HCT116 (cell line): ENCODE results near the gene MYO3B. TPM values are rescaled to one million over a fixed set of nuclear protein-coding genes. Genes with fewer than 3 reads are reported as not detected.
"Not testable (repeated sequence)": the region's sequence is repeated elsewhere in the genome, so short reads cannot be mapped to it uniquely, and the experiment has no call there.

Experiments
- ATAC-seq: fragments of 200-7000 bp; cut with Tn5 transposase; 2 replicates; pipeline ENCODE4 v1.9.1; 2020; ENCODE audit warnings: mild to moderate bottlenecking, moderate library complexity
- BruUV-seq: library from RNA; stranded (reverse); fragments of 400-500 nt; replicated peaks from 2 replicates; lab custom pipeline; 2021; lab: Mats Ljungman, UMichigan
- CTCF ChIA-PET: fragments of 300-600 bp; sonication (Branson Sonifier 250); formaldehyde crosslinking; loops from one replicate; lab custom pipeline; 2021; ENCODE audit warnings: antibody characterized with exemption; lab: Charles Lee
- POLR2A ChIA-PET: fragments of 300-600, 350-600 bp; sonication (Branson Sonifier 250); formaldehyde crosslinking; loops from one replicate; lab custom pipeline; 2021; ENCODE audit warnings: antibody characterized with exemption; lab: Charles Lee
- RAD21 ChIA-PET, 2 experiments: fragments of 300-600 bp; sonication (Branson Sonifier 250); formaldehyde crosslinking; loops; one replicate each; lab custom pipeline; 2023; ENCODE audit warnings: low total read pairs in 2 of 2; ENCODE audit not compliant: uncharacterized antibody in 2 of 2, unreplicated experiment in 2 of 2, low non-redundant PET in 1 of 2; lab: Charles Lee
- DNase-seq: peaks from one replicate; pipeline ENCODE4 v3.0.0-alpha.2; 2010; ENCODE audit warnings: low read depth, low spot score
- H2AFZ ChIP-seq: fragments of 200-600 bp; shearing (Covaris generic), sonication (generic); 2 replicates; pipeline ENCODE4 v1.6.1; 2017; ENCODE audit warnings: low read depth, mixed run types, mixed read lengths, antibody characterized with exemption, low read length; ENCODE audit not compliant: poor library complexity, severe bottlenecking
- H3K27ac ChIP-seq: 2 replicates; pipeline ENCODE4 v1.5.1; 2012; ENCODE audit warnings: low read depth, low read length
- H3K27me3 ChIP-seq: fragments of 200-600 bp; sonication (generic); 2 replicates; pipeline ENCODE4 v1.6.1; 2016; ENCODE audit warnings: mixed run types, low read length, mixed read lengths; ENCODE audit not compliant: insufficient read depth
- H3K36me3 ChIP-seq, 2 experiments: fragments of 200-500 bp in 1 of 2; fragments of 200-600 bp in 1 of 2; sonication (Bioruptor generic) in 1 of 2; sonication (generic) in 1 of 2; 2 replicates each; pipeline versions ENCODE4 v1.5.1 to v1.6.1; 2014 to 2016; ENCODE audit warnings: low read length in 2 of 2, inconsistent platforms in 1 of 2, mixed read lengths in 1 of 2, mixed run types in 1 of 2; ENCODE audit not compliant: insufficient read depth in 2 of 2, control insufficient read depth in 1 of 2
- H3K4me1 ChIP-seq, 2 experiments: fragments of 200-600 bp in 1 of 2; sonication (generic) in 1 of 2; 2 replicates each; pipeline versions ENCODE4 v1.5.1 to v1.6.1; 2012 to 2017; ENCODE audit warnings: low read length in 2 of 2, inconsistent platforms in 1 of 2, mild to moderate bottlenecking in 1 of 2, mixed read lengths in 1 of 2, mixed run types in 1 of 2, moderate library complexity in 1 of 2; ENCODE audit not compliant: insufficient read depth in 2 of 2, control insufficient read depth in 1 of 2
- H3K4me2 ChIP-seq: fragments of 200-600 bp; sonication (generic); 2 replicates; pipeline ENCODE4 v1.6.1; 2017; ENCODE audit warnings: mixed run types, low read length, mixed read lengths
- H3K4me3 ChIP-seq, 2 experiments: fragments of 200-600 bp in 1 of 2; sonication (generic) in 1 of 2; replicated peaks in 1 of 2; 2 replicates each; pipeline ENCODE4 v1.5.1; 2011 to 2016; ENCODE audit warnings: low read length in 2 of 2, control low read depth in 1 of 2, low read depth in 1 of 2, mild to moderate bottlenecking in 1 of 2, mixed read lengths in 1 of 2, mixed run types in 1 of 2
- H3K79me2 ChIP-seq: fragments of 200-600 bp; sonication (generic); 2 replicates; pipeline ENCODE4 v1.6.1; 2017; ENCODE audit warnings: mild to moderate bottlenecking, mixed run types, low read length, moderate library complexity, mixed read lengths; ENCODE audit not compliant: insufficient read depth
- H3K9ac ChIP-seq: fragments of 200-600 bp; sonication (generic); 2 replicates; pipeline ENCODE4 v1.6.1; 2016; ENCODE audit warnings: low read length, mixed read lengths
- H3K9me2 ChIP-seq: fragments of 200-600 bp; sonication (generic), shearing (Covaris generic); 2 replicates; pipeline ENCODE4 v1.6.1; 2017; ENCODE audit warnings: mixed run types, mild to moderate bottlenecking, moderate library complexity; ENCODE audit not compliant: insufficient read depth
- H3K9me3 ChIP-seq, 2 experiments: fragments of 200-500 bp in 1 of 2; fragments of 200-600 bp in 1 of 2; sonication (Bioruptor generic) in 1 of 2; sonication (generic) in 1 of 2; 2 replicates each; pipeline ENCODE4 v1.6.1; 2014 to 2017; ENCODE audit warnings: low read length in 2 of 2, mixed read lengths in 2 of 2, inconsistent platforms in 1 of 2, low read depth in 1 of 2, mild to moderate bottlenecking in 1 of 2, mixed run types in 1 of 2, moderate library complexity in 1 of 2; ENCODE audit not compliant: control insufficient read depth in 1 of 2, insufficient read depth in 1 of 2
- H4K20me1 ChIP-seq: fragments of 200-600 bp; sonication (generic), shearing (Covaris generic); 2 replicates; pipeline ENCODE4 v1.6.1; 2017; ENCODE audit warnings: mixed run types, mild to moderate bottlenecking, moderate library complexity; ENCODE audit not compliant: insufficient read depth
- EGR1 ChIP-seq: IDR thresholded peaks from 2 replicates; pipeline ENCODE4 v1.6.1; 2012; ENCODE audit warnings: low read depth
- FOSL1 ChIP-seq: IDR thresholded peaks from 2 replicates; pipeline ENCODE4 v1.6.1; 2012; ENCODE audit warnings: low read depth
- JUND ChIP-seq: IDR thresholded peaks from 2 replicates; pipeline ENCODE4 v1.6.1; 2012
- POLR2AphosphoS5 ChIP-seq: IDR thresholded peaks from 2 replicates; pipeline ENCODE4 v1.6.1; 2011; ENCODE audit warnings: mild to moderate bottlenecking, low read depth, low read length, moderate library complexity
- SP1 ChIP-seq: IDR thresholded peaks from 2 replicates; pipeline ENCODE4 v1.6.1; 2012; ENCODE audit warnings: low read depth
- SRF ChIP-seq: IDR thresholded peaks from 2 replicates; pipeline ENCODE4 v1.6.1; 2012; ENCODE audit warnings: low read depth
- YY1 ChIP-seq: IDR thresholded peaks from 2 replicates; pipeline ENCODE4 v1.6.1; 2011; ENCODE audit warnings: low read length, low read depth, moderate library complexity, mild to moderate bottlenecking; ENCODE audit not compliant: insufficient replicate concordance; ENCODE audit errors: extremely low read depth
- ZFX ChIP-seq: fragments of 450-650 bp; IDR thresholded peaks from 2 replicates; pipeline ENCODE4 v1.6.1; 2017
- intact Hi-C: fragments of 100-400 bp; cut with micrococcal nuclease; formaldehyde crosslinking; loops from 2 replicates; pipeline ENCODE4 v1.10.0; 2022
- total RNA-seq: library from RNA; stranded (reverse); gene quantifications from one replicate; pipeline ENCODE4 v1.2.1, GENCODE V29; 2021; ENCODE audit not compliant: unreplicated experiment
- TF ChIP-seq, protein P1 (sequence below): IDR thresholded peaks from 2 replicates; pipeline ENCODE4 v1.6.1; 2012; ENCODE audit warnings: low read depth
- TF ChIP-seq, protein P2 (sequence below): IDR thresholded peaks from 2 replicates; pipeline ENCODE4 v1.6.1; 2012
- TF ChIP-seq, protein P3 (sequence below): IDR thresholded peaks from 2 replicates; pipeline ENCODE4 v1.6.1; 2011; ENCODE audit warnings: mild to moderate bottlenecking, low read length, moderate library complexity; ENCODE audit not compliant: insufficient replicate concordance; ENCODE audit errors: extremely low read depth
- TF ChIP-seq, protein P4 (sequence below): IDR thresholded peaks from 2 replicates; pipeline ENCODE4 v1.6.1; 2012

The MYO3B gene
- total RNA-seq, 1 experiment from 2014 or later = not detected

DNA sequence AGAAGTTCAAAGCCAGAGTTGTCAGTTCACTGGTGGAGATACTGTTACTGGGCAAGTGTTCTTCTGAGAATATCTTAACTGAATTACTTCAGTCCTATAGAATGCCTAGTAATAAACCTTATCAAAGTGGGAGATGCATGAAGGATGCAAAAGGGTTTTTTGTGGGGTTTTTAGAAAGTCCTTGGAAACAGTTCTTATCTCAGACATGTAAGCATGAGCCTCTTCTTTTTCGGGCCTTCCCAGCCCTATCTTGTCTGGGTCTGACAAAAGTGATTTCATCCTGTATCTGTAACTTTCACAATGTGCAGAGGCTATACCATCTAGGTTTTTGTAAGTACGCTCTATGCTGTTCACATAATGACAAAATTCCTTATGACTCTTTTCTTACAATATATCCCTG is 255.5 kb downstream of the MYO3B start:
- H4K20me1 ChIP-seq = no peaks in the 10 kb centered on the region
- no peaks in the 10 kb centered on the region for H3K4me1 ChIP-seq
- intact Hi-C loops = no loop called here
- no peaks in the 10 kb centered on the region for H3K9me3 ChIP-seq
- no peak overlapping the region for H3K27ac ChIP-seq
- no peak overlapping the region for H3K4me2 ChIP-seq
- no peak overlapping the region for H3K9ac ChIP-seq
- H2AFZ ChIP-seq = no peak overlapping the region
- BruUV-seq = no TSS peak
- H3K27me3 ChIP-seq = no peaks in the 10 kb centered on the region
- TF ChIP-seq, protein P1, sequence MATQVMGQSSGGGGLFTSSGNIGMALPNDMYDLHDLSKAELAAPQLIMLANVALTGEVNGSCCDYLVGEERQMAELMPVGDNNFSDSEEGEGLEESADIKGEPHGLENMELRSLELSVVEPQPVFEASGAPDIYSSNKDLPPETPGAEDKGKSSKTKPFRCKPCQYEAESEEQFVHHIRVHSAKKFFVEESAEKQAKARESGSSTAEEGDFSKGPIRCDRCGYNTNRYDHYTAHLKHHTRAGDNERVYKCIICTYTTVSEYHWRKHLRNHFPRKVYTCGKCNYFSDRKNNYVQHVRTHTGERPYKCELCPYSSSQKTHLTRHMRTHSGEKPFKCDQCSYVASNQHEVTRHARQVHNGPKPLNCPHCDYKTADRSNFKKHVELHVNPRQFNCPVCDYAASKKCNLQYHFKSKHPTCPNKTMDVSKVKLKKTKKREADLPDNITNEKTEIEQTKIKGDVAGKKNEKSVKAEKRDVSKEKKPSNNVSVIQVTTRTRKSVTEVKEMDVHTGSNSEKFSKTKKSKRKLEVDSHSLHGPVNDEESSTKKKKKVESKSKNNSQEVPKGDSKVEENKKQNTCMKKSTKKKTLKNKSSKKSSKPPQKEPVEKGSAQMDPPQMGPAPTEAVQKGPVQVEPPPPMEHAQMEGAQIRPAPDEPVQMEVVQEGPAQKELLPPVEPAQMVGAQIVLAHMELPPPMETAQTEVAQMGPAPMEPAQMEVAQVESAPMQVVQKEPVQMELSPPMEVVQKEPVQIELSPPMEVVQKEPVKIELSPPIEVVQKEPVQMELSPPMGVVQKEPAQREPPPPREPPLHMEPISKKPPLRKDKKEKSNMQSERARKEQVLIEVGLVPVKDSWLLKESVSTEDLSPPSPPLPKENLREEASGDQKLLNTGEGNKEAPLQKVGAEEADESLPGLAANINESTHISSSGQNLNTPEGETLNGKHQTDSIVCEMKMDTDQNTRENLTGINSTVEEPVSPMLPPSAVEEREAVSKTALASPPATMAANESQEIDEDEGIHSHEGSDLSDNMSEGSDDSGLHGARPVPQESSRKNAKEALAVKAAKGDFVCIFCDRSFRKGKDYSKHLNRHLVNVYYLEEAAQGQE = no peak
- TF ChIP-seq ZFX = no peak
- TF ChIP-seq, protein P2, sequence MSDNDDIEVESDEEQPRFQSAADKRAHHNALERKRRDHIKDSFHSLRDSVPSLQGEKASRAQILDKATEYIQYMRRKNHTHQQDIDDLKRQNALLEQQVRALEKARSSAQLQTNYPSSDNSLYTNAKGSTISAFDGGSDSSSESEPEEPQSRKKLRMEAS = no peak
- no peak for TF ChIP-seq FOSL1
- TF ChIP-seq EGR1 = no peak
- no peak for TF ChIP-seq POLR2AphosphoS5
- TF ChIP-seq SRF = no peak
- TF ChIP-seq JUND = no peak
- no peak for TF ChIP-seq SP1
- TF ChIP-seq YY1 = no peak
- TF ChIP-seq, protein P3, sequence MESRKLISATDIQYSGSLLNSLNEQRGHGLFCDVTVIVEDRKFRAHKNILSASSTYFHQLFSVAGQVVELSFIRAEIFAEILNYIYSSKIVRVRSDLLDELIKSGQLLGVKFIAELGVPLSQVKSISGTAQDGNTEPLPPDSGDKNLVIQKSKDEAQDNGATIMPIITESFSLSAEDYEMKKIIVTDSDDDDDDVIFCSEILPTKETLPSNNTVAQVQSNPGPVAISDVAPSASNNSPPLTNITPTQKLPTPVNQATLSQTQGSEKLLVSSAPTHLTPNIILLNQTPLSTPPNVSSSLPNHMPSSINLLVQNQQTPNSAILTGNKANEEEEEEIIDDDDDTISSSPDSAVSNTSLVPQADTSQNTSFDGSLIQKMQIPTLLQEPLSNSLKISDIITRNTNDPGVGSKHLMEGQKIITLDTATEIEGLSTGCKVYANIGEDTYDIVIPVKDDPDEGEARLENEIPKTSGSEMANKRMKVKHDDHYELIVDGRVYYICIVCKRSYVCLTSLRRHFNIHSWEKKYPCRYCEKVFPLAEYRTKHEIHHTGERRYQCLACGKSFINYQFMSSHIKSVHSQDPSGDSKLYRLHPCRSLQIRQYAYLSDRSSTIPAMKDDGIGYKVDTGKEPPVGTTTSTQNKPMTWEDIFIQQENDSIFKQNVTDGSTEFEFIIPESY = no peak
- TF ChIP-seq, protein P4, sequence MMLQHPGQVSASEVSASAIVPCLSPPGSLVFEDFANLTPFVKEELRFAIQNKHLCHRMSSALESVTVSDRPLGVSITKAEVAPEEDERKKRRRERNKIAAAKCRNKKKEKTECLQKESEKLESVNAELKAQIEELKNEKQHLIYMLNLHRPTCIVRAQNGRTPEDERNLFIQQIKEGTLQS = no peak
- TF ChIP-seq, all 23 proteins: peak for 0
- no peak for ATAC-seq
- no peaks in the 10 kb centered on the region for H3K79me2 ChIP-seq
- H3K4me3 ChIP-seq = no peak overlapping the region
- RAD21 ChIA-PET = no interaction called here
- CTCF ChIA-PET = no interaction called here
- POLR2A ChIA-PET = no interaction called here
- no peaks in the 10 kb centered on the region for H3K36me3 ChIP-seq
- H3K9me2 ChIP-seq = no peaks in the 10 kb centered on the region
- DNase-seq = no peak

DNA sequence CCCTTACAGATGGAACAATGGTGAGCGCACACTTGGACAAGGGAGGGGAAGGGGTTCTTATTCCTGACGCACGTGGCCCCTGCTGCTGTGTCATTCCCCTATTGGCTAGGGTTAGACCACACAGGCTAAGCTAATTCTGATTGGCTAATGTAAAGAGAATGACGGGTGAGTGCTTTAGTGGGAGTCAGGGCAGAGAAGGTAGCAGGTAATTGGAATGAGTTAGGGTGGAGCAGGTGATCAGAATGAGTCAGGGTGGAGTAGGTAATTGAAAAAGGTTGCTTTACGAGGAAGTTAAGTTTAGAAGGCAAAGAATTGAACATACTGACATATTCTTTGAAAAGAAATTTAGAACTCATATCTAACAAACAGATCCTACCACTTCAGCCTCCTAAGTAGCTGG is 256.4 kb downstream of the MYO3B start:
- intact Hi-C loops, H3K4me2 ChIP-seq, H3K27me3 ChIP-seq, H3K27ac ChIP-seq, H3K9ac ChIP-seq, H2AFZ ChIP-seq, H3K9me3 ChIP-seq, H3K36me3 ChIP-seq, H3K4me3 ChIP-seq, H3K79me2 ChIP-seq, POLR2A ChIA-PET, H3K4me1 ChIP-seq, BruUV-seq, ATAC-seq, H3K9me2 ChIP-seq, H4K20me1 ChIP-seq, DNase-seq, RAD21 ChIA-PET: not testable (repeated sequence)
- CTCF ChIA-PET = interaction anchor here (1.1 kb wide), 1 partner anchor 26 kb away, joined by 3 read pairs; no protein-coding TSS in a partner anchor
